Mucosa of rectum (tissue), 2 donors: ENCODE measurements around the gene FNIP2.

ENCODE experiments used
- H3K27ac ChIP-seq, 2 donors: one replicate each; pipeline ENCODE4 v1.7.0; 2013; ENCODE audit warnings: inconsistent platforms in 2 of 2, low read depth in 2 of 2, low read length in 2 of 2
- H3K27me3 ChIP-seq, 2 donors: one replicate each; pipeline ENCODE4 v1.7.0; 2013; ENCODE audit warnings: low read length in 2 of 2; ENCODE audit not compliant: control insufficient read depth in 2 of 2, insufficient read depth in 2 of 2
- H3K36me3 ChIP-seq, 2 donors: one replicate each; pipeline ENCODE4 v1.7.0; 2013; ENCODE audit warnings: low read length in 2 of 2; ENCODE audit not compliant: control insufficient read depth in 2 of 2, insufficient read depth in 2 of 2
- H3K4me1 ChIP-seq, 2 donors: one replicate each; pipeline ENCODE4 v1.7.0; 2013; ENCODE audit warnings: low read length in 2 of 2, mild to moderate bottlenecking in 1 of 2; ENCODE audit not compliant: control insufficient read depth in 2 of 2, insufficient read depth in 2 of 2
- H3K4me3 ChIP-seq, 2 donors: one replicate each; pipeline ENCODE4 v1.7.0; 2013; ENCODE audit warnings: low read length in 2 of 2
- H3K9ac ChIP-seq, 2 donors: one replicate each; pipeline ENCODE4 v1.7.0; 2013; ENCODE audit warnings: low read length in 2 of 2, low read depth in 1 of 2, mild to moderate bottlenecking in 1 of 2
- H3K9me3 ChIP-seq, 2 donors: one replicate each; pipeline ENCODE4 v1.7.0; 2013; ENCODE audit warnings: low read length in 2 of 2; ENCODE audit not compliant: control insufficient read depth in 2 of 2
- donor health status: healthy.
- donor health status: Normal muscosa, but diverticular disease.

FNIP2 gene

DNA sequence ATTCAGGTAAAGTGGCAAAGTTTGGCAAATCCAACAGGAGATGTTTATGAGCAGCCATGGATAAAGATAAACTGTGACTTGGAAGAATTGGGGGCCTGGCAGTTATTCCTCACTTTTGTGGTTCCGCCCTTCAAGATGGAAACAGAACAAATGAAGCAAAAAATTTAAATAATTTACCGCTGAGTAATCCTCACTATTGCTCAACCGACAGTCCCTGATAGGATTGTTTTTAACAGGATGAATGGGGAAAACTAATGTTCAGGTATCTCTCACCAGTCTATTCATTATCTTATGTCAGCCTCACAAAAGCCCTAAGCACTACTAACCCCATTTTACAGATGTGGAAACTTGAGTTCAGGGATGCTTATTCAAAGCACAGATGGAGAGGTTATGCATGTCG is 90.8 kb downstream of the FNIP2 start:
- no peak overlapping the region for H3K27ac ChIP-seq
- H3K36me3 ChIP-seq = peaks cover 35 to 38% of the 10 kb centered on the region in 2 donors
- H3K9ac ChIP-seq = no peak overlapping the region
- no peaks in the 10 kb centered on the region for H3K27me3 ChIP-seq
- H3K9me3 ChIP-seq = no peaks in the 10 kb centered on the region
- no peak overlapping the region for H3K4me3 ChIP-seq
- peaks cover 0 to 2% of the 10 kb centered on the region in 2 donors for H3K4me1 ChIP-seq

DNA sequence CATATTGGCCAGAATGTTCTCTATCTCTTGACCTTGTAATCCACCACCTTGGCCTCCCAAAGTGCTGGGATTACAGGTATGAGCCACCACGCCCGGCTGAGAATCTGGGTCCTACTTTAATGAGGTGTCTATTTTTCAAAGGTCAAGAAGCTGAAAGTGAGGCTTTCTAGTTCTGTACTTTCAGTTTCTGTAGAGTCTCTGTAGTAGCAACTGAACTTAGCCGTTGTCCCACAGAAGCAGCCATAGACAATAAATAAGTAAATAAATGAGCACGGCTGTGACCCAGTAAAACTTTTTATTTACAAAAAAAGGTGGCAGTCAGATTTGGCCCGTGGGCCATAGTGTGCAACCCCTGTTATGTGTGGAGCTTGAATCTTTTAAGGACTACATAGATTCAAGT is 92.0 kb downstream of the FNIP2 start:
- no peak overlapping the region for H3K9ac ChIP-seq
- no peak overlapping the region for H3K4me3 ChIP-seq
- no peaks in the 10 kb centered on the region for H3K9me3 ChIP-seq
- no peaks in the 10 kb centered on the region for H3K27me3 ChIP-seq
- H3K27ac ChIP-seq = no peak overlapping the region
- H3K4me1 ChIP-seq = peaks cover 0 to 2% of the 10 kb centered on the region in 2 donors
- peaks cover 38 to 42% of the 10 kb centered on the region in 2 donors for H3K36me3 ChIP-seq

DNA sequence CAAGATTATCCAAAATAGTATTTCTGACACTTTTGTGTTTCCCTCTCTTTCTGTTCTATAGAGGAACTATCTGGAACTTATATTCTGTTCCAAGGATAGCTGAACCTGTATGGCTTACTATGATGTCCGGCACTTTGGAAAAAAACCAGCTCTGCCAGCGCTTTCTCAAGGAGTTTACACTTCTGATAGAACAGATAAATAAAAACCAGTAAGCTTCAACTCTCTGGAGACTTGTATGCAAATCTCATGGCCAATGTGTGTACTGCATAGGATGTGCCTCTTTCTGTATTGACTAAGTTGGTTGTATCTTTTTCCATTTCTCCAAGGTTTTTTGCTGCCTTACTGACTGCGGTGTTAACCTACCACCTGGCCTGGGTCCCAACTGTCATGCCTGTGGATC is 92.5 kb downstream of the FNIP2 start:
- Histone ChIP-seq H3K9me3 (no peaks in the 10 kb centered on the region), H3K9ac (no peak overlapping the region), H3K36me3 (peaks cover 36 to 43% of the 10 kb centered on the region in 2 donors), H3K27ac (no peak overlapping the region), H3K27me3 (no peaks in the 10 kb centered on the region), H3K4me1 (peaks cover 0 to 2% of the 10 kb centered on the region in 2 donors), H3K4me3 (no peak overlapping the region)

DNA sequence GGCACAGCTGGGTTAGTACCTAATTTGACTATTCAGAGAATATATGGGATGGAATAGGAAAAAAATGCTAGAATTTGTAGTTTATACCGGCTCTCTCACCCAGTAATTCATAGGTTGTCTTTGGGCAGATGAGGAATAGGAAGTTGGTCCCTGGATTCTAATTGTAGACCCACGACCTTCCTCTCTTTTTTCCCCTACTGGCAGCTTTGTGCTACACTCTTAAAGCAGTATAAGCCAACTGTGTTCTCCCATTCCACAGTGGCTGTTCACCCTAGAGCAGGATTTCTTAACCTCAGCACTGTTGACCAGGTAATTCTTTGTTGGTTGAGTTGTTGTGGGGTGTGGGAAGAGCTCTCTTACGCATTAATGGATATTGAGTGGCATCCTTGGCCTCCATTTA is 92.9 kb downstream of the FNIP2 start:
- H3K27ac ChIP-seq = no peak overlapping the region
- peaks cover 0 to 2% of the 10 kb centered on the region in 2 donors for H3K4me1 ChIP-seq
- peaks cover 33 to 43% of the 10 kb centered on the region in 2 donors for H3K36me3 ChIP-seq

DNA sequence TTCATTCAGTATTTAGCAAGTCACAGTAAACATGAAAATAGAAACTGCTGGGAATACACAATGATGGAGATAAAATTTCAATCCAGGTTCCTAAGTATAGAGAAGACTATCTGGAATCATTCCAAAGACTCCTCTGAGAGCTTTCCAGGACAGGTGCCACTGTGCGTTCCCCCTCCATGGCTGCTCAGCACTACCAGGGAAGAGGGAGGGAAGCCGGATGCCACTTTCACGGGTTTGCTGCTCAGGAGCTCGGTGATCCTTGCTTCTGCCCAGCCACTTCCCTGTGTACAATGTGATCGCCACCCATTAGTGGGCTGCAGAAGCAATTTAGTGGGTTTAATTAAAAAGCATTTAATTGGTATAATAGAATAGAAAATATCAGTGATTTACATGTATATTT is 94.5 kb downstream of the FNIP2 start:
- H3K9me3 ChIP-seq = no peaks in the 10 kb centered on the region
- no peak overlapping the region for H3K9ac ChIP-seq
- H3K4me3 ChIP-seq = no peak overlapping the region
- no peaks in the 10 kb centered on the region for H3K27me3 ChIP-seq
- H3K36me3 ChIP-seq = peaks cover 45 to 52% of the 10 kb centered on the region in 2 donors
- H3K4me1 ChIP-seq = peaks cover 0 to 2% of the 10 kb centered on the region in 2 donors
- H3K27ac ChIP-seq = no peak overlapping the region

More for the DNA sequence above, 92.9 kb downstream of the FNIP2 start:
- H3K9ac ChIP-seq = no peak overlapping the region
- H3K4me3 ChIP-seq = no peak overlapping the region
- H3K9me3 ChIP-seq = no peaks in the 10 kb centered on the region
- H3K27me3 ChIP-seq = no peaks in the 10 kb centered on the region

DNA sequence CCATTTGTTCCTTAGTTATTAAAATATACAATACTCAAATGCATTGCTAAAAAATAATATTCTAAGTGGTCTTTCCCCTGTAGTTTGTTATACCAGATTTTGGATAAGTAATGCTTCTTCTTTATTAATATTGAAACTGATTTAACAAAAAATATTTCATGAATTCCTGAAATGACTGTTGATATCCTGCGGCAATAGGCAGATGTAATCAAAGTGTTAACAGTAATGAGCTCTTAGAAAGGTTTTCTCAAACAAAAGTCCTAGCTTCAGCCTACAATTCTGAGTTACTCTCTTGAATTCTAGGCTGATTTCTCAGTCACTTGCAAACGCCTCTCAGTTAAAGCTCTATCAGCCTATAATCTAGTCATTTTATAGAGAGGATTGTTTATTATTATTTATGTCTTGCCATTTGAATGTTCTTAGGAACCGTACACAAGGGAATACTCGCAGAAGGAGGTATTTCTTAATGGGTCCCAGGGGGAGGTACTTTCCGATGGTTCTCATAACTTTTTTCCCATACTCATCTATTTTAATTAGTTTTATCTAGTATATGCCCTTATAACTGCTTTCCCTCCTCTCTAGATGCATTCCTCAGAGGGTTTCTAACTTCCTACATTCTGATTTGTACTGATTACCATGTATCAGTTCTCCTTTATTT is 96.8 kb downstream of the FNIP2 start:
- H3K27me3 ChIP-seq = no peaks in the 10 kb centered on the region
- H3K4me3 ChIP-seq = no peak overlapping the region
- H3K9me3 ChIP-seq = no peaks in the 10 kb centered on the region
- H3K4me1 ChIP-seq = peaks cover 0 to 2% of the 10 kb centered on the region in 2 donors
- peaks cover 54 to 58% of the 10 kb centered on the region in 2 donors for H3K36me3 ChIP-seq
- H3K9ac ChIP-seq = no peak overlapping the region
- H3K27ac ChIP-seq = no peak overlapping the region

DNA sequence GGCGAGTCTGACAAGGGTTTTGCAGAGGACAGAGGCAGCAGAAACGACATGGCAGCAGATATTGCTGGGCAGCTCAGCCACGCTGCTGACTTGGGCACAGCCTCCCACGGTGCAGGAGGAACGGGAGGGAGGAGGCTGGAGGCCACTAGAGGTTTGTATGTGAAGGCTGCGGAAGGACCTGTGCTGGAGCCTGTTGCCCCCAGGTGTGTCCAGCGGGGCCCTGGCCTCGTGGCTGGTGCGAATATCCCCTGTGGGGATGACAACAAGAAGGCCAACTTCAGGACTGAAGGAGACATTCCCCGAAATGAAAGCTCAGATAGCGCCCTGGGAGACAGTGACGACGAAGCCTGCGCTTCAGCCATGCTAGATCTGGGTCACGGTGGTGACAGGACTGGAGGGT is 100.2 kb downstream of the FNIP2 start:
- Histone ChIP-seq H3K4me3 (no peak overlapping the region), H3K9me3 (no peaks in the 10 kb centered on the region), H3K9ac (no peak overlapping the region), H3K27ac (no peak overlapping the region), H3K27me3 (no peaks in the 10 kb centered on the region), H3K36me3 (peaks cover 37 to 40% of the 10 kb centered on the region in 2 donors), H3K4me1 (no peaks in the 10 kb centered on the region)

DNA sequence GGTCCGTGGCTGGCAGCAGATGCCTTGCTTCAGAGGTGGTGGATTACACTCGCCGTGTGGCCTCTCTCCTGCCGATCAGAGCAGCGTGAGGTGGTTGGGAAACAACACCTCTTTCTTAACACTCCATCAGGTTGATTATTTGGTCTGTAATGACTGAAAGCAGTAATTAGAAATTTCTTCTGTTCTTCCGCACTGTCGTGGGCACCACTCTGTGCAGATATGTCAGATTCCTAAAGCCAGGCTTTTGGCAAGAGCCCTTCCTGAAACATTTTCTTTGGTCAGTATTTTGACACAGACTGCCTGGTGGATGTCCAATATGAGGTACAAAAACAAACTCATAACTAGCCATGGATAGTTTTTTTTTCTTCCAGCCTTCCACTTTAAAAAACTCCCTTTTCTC is 100.9 kb downstream of the FNIP2 start:
- Histone ChIP-seq H3K27me3 (no peaks in the 10 kb centered on the region), H3K4me3 (no peak overlapping the region), H3K36me3 (peaks cover 36 to 42% of the 10 kb centered on the region in 2 donors), H3K27ac (no peak overlapping the region), H3K9ac (no peak overlapping the region), H3K9me3 (no peaks in the 10 kb centered on the region), H3K4me1 (no peaks in the 10 kb centered on the region)

DNA sequence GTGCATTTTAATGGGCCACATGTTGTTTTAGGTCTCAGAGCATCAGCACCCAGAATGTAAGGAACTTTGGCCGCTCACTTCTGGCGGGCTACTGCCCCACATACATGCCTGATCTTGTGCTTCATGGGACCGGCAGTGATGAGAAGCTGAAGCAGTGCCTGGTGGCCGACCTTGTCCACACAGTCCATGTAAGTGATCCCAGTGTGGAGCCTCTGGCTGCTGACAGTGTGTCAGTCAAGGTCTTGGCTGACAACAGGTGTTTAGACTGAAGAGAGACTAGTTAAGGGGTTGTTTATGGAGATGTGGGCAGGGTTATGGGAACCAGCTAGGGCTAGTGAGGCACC is 101.4 kb downstream of the FNIP2 start:
- H3K4me3 ChIP-seq = no peak overlapping the region
- no peaks in the 10 kb centered on the region for H3K27me3 ChIP-seq
- no peak overlapping the region for H3K27ac ChIP-seq
- peaks cover 33 to 42% of the 10 kb centered on the region in 2 donors for H3K36me3 ChIP-seq
- H3K4me1 ChIP-seq = no peaks in the 10 kb centered on the region
- no peak overlapping the region for H3K9ac ChIP-seq
- H3K9me3 ChIP-seq = no peaks in the 10 kb centered on the region

DNA sequence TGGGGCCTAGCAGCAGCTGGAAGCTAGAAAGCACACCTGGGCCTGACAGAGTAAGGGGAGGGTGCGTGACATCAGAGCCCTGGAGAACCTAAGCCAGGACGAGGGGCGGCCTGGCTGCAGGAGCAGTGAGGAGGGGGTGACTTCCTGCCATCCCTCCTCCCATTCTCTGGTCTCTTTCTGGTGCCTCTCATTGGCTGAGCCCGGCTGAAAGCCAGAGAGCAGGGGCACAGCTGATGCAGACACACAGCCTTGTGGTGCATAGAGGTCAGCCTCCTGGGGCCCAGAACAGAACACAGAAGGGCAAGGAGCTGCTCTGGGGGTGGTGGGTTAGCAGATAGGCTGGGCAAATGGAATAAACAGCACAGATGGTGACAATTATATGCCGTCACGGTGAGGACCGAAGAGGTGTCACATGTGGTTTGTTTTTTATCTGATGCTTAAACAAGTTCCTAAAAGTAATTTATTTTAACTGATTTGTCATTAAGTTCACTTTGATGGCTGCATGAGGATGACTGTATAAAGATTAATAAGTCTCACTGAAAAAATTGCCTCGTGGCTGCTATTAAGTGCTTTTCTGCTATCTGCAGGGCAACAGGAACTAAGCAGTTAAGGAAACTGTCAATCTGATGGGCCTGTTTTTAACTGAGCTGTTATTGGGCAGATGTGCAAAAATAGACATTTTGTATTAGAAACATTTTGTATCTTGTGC is 102.0 kb downstream of the FNIP2 start:
- H3K27me3 ChIP-seq = no peaks in the 10 kb centered on the region
- H3K27ac ChIP-seq = no peak overlapping the region
- H3K4me3 ChIP-seq = no peak overlapping the region
- no peaks in the 10 kb centered on the region for H3K9me3 ChIP-seq
- no peak overlapping the region for H3K9ac ChIP-seq
- peaks cover 33 to 39% of the 10 kb centered on the region in 2 donors for H3K36me3 ChIP-seq
- H3K4me1 ChIP-seq = no peaks in the 10 kb centered on the region
